Stimulated activated CD4-positive, alpha-beta T cell treated with anti-CD3 and anti-CD28 coated beads, Interleukin-12 subunit alpha, Interleukin-12 subunit beta, amount 100 ng/mL, for 4 hours (primary cell): ENCODE measurements around the gene CDC42BPA.
"Not testable (repeated sequence)": the region's sequence is repeated elsewhere in the genome, so short reads cannot be mapped to it uniquely, and the experiment has no call there.

Source experiments
- DNase-seq: peaks from one replicate; pipeline ENCODE4 v3.0.0-alpha.2; 2020

The CDC42BPA gene

DNA sequence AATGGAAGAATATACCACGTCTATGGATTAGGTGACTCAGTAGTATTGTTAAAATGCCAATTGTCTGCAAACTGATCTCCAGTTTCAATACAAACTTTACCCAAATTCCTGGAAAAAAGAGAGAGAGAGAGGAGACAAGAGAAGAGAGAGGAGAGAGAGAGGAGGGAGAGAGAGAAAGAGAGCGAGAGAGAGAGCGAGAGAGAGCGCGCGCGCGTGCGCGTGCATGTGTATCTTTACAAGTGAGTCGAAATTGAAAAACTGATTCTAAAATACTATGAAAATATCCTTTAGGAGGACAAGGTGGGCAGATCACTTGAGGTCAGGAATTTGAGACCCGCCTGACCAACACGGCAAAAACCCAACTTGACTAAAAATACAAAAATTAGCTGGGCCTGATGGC, 65.2 kb downstream of the CDC42BPA start:
- DNase-seq, result no peak

DNA sequence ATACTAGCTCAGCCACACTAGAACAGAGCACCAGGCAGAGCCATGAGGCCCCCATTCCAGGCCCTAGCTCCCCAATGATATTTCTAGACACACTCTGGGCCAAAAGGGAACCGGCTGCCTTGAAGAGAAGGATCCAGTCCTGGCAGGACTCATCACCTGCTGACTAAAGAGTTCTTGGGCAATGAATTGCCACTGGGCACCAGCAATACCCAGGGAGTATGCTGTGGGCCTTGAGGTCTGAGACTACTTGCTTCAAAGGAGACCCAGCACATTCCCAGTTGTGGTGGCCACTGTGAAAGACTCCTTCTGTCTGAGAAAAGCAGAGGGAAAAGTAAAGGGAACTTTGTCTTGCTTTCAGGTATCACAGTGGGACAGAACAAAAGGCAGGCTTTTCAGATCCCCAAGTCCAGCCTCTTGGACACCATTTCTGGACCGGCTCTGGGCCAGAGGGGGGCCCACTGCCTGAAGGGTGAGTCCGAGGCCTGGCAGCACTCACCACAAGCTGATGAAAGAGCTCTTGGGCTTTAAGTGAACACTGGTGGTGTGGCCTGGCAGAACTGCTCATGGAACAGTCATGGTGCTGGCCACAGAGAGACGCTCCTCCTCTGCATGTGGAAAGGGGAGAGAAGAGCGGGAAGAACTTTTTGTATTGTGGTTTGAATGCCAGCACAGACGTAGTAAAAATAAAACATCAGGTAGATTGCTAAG, 72.5 kb downstream of the CDC42BPA start:
- no peak for DNase-seq

DNA sequence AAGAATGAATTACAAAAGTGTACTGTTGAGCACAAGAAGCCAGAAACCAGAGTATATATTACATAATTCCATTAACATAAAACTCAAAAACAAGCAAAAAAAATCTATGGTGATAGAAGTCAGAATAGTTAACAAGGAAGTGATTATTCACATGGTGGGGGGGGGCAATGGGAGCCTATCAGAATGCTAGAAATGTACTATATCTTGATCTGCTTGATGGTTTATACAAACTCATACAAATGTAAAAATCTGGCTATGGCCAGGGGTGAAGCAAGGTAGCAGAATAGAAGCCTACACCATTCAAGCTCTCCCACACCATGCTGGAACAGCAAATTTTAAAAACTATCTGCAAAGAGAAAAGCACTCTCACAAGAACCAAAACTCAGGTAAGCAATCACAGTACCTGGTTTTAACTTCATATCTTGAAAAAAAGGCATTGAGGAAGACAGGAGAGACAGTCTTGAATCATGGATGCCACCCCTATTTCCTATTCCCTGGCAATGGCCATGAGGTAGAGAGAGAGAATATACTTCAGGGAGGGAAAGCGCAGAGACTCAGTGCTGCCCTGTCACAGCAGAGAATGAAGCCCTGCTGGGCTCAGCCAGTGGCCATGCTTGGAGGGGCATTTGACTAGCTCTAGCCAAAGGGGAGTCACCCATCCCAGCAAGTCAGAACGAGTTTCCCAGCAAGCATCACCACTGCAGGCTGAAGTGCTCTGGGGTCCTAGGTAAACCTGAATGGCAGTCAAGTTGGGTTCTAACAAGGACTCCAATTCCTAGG, 73.8 kb downstream of the CDC42BPA start:
- no peak for DNase-seq

DNA sequence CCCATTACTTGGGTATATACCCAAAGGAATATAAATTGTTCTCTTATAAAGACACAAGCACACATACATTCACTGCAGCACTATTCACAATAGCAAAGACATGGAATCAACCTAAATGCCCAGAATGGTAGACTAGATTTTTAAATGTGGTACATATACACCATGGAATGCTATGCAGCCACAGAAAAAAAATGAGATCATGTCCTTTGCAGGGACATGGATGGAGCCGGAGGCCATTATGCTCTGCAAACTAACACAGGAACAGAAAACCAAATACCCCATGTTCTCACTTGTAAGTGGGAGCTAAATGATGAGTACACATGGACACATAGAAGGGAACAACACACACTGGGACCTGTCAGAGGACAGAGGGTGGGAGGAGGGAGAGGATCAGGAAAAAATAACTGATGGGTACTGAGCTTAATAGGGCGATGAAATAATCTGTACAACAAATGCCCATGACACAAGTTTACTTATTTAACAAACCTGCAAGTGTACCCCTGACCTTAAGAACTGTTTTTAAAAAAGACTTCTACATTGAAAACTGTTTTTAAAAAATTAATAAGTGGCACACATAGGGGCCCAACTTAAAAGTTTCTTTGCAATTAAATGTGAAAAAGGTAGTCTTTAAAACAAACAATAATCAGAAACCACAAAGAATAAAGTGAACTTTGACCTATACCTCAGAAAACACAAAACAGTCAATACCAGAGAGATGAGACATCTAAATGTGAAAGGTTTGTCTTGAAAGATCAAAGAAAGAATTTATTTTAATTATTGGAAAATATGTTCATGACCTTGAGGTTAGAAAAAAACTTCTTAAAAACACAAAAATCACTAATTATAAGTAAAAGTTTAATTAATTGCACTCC, 75.2 kb downstream of the CDC42BPA start:
- no peak for DNase-seq

GRCh38 chr1:227240983-227241382, 77.3 kb downstream of the CDC42BPA start:
- DNase-seq, result no peak

- DNase-seq, result no peak
These were observed 83.3 kb downstream of the CDC42BPA start for GRCh38 chr1:227234998-227235405.

- DNase-seq, result not testable (repeated sequence)
These were observed 87.2 kb downstream of the CDC42BPA start for GRCh38 chr1:227231128-227231527.

DNA sequence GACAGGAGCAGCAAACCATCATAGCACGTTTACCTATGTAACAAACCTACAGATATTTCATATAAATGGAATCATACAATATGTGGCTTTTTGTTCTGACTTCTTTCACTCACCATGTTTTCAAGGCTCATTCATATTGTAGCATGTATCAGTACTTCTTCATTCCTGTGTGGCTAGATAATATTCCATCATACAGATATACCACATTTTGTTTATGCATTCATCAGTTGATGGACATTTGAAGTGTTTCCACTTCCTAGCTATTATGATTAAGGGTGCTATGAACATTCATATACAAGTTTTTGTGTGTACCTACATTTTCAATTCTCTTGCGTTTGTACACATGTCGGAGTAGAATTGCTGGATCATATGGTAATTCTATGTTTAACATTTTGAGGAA, 90.1 kb downstream of the CDC42BPA start:
- DNase-seq, result no peak

GRCh38 chr1:227227761-227228160, 90.5 kb downstream of the CDC42BPA start:
- DNase-seq, result no peak

DNA sequence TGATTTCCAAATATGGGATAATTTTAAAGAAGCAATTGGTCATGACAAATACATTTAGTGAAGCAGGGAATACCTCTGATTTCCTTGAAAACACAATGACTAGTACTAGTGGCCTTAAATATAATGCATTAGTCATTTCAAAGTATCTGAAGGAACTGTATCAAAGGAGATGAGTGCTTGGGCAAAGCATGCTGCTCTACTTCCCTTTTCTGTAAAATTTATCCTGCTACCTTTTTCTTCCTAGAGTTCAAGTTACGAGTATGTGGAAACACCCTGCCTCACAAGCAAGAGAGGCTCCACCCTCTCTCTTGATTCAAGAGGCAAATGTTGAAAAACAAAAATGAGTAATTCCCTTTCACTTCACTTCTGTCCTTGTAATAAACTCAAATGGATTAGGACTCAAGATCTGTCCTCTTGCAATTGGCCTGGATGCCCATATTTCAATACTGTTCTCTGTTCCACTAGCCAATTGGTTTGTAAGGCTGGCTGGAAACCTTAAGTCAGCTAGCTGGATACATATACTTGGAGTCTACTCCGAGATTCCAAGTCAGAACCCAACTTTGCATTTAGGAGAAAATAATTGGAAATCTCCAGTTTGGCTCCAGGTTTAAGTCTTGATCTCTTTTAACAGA, 92.5 kb downstream of the CDC42BPA start:
- DNase-seq, result no peak

GRCh38 chr1:227223171-227223806, 95.0 kb downstream of the CDC42BPA start:
- DNase-seq, result no peak

DNA sequence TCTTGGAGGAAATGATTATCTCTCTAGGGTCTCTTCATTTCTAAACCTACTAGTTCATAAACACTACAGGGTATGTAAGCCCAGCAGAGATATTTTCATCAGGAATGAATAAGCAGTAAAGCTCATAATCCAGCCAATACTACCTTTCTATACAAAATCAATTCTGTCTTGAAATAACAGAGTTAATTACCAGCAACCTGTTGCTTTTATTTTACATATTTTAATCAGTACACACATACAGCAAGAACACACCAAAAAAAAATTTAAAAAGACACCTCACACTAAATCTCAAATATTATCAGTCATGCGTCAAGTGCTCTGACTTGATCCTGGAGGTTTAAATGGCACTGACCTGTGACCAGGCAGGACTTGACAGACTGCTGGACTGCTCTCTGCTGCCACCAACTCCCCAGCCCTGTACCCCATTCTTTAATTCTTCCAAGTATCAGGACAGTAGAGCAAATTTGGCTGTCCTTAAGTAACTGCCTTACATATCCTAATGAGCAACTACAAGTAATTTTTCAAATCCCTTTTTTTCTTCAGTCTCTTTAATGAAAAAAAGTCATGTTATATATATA, 98.5 kb downstream of the CDC42BPA start:
- no peak for DNase-seq

- DNase-seq, result no peak
These were observed 99.3 kb downstream of the CDC42BPA start for GRCh38 chr1:227218870-227219573.

GRCh38 chr1:227215863-227216510, 102.3 kb downstream of the CDC42BPA start:
- DNase-seq, result no peak

- no peak for DNase-seq
These were observed 104.1 kb downstream of the CDC42BPA start for GRCh38 chr1:227214207-227214606.

- no peak for DNase-seq
These were observed 104.9 kb downstream of the CDC42BPA start for GRCh38 chr1:227213426-227213825.

DNA sequence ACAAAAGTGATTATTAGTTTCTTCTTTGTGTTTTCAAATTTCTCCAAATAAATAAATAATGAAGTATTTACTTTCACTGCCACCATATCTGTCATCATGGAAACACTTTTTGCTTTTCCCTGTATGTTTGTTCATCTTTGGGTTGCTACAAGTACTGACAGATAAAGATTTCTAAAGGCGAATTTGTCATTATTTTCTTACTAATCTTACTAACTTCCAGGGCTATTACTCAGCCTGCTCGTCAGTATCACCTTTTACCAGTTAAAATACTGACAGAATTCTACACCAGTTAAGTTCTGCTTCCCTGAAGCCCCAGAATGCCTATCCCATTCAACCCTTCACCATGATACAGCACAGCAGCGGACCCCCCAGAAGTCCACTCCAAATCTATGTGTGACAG, 106.1 kb downstream of the CDC42BPA start:
- no peak for DNase-seq

GRCh38 chr1:227210604-227211003, 107.7 kb downstream of the CDC42BPA start:
- DNase-seq, result no peak

DNA sequence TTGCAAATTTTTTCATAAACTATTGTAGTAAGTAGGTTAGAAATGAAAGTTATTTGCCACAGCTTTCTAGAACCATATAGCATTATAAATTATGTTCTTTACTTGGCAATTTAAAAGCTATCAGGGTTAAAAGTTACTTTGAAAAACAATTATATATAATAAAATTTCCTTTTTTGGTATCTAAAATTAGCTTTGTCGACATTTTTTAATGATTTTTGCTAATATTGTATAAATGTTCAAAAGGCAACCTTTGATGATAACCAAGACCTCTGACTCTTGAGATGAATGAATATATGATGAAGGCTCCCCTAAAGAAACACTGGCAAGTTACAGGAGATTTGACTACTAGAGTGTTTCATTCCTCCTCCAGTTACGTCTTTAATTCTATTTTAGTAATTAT, 121.2 kb downstream of the CDC42BPA start:
- DNase-seq, result no peak

DNA sequence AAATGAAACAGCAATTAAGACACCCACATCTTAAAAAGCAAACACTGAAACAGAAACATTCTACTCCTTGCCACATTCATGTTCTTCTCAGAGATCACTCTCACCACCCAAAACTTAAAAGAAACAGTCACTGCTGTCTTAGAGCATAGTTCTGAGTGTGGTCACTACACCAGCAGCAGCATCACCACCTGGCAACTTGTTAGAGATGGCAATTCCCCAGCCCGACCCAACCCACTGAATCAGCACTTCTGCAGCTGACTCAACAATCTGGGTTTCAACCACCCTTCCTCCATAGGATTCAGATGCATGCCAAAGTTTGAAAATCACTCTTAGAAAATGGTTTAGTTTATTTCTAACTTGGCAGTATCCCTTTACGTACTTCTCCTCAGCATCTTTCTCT, 126.1 kb downstream of the CDC42BPA start:
- DNase-seq, result no peak

GRCh38 chr1:227191607-227192006, 126.7 kb downstream of the CDC42BPA start:
- no peak for DNase-seq
